ENCODE measurements around the gene ENHO. TPM values are rescaled to one million over a fixed set of nuclear protein-coding genes. Genes with fewer than 3 reads are reported as not detected.

The ENHO gene
- total and polyA plus RNA-seq, 2 of the 8 experiments (the other 6 are each of a cell fraction or from before 2014, with no cell fraction given) = 12.2 to 49.4 TPM

DNA sequence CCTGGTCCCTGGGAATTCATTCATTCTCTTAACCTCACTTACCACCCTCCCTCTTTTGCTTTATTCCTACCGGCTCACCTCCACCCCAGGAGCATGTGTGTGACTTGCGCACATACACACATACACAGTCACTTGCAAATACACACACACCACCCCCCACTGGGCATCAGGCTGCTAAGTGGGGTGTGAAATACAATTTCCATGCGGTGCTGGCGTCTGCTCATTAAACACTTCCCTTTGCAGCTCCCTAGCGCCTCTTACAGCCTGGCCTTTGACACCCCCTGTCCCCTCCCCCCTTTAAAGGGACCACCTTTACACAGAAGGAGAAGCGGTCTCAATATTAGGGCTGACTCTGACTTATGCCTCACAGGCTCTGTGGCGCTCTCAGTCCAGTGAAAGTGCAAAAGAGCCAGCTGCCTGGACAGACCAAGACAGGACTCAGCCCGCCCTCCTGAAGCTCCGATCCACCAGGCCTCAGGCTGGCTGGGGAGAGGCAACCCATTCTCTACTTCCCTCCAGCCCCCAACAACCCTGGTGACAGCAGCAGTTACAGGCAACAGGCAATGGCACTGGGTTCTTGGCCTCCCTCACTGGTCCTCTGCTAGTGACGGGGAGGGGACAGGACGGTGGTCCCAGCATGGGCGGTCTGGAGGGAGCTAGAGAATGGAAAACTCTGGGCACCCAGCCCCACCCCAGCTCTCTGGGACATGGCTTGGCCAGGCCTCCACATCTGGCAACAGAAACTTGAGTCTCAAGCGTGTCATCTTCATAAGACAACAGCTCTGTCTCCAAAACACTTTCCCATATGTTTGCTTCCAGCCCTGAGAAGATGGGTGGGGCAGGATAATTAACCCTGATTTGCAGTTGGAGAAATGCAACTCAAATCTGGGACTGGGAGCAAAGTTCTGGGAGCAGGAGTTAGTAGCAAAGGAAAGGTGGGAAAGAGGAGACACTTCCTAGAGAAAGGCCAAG lies 12.0 kb downstream of the ENHO start (continued):
- TF ChIP-seq POLR2A (IDR thresholded peaks at IDR 0.05; ENCODE audit: control extremely low read depth in 1 of 2, low read depth in 2 of 2, low read length in 2 of 2) (no peak), RXRA (IDR thresholded peaks at IDR 0.05; ENCODE audit: insufficient read depth, low read depth, low read length) (no peak), NRF1 (IDR thresholded peaks at IDR 0.05; ENCODE audit: low read depth, low read length) (no peak)
